B cell (primary cell): Measurements from ENCODE around the gene GAK.

Experiments used
- EZH2 ChIP-seq: IDR thresholded peaks from 2 replicates; pipeline ENCODE4 v1.6.1; 2012; ENCODE audit warnings: borderline replicate concordance, low read depth, mild to moderate bottlenecking, moderate library complexity, low read length; ENCODE audit not compliant: insufficient read depth, poor library complexity, severe bottlenecking
- TF ChIP-seq, protein P1 (sequence below): fragments of 200-600 bp; IDR thresholded peaks from one replicate; pipeline ENCODE4 v1.8.0; 2022; ENCODE audit warnings: antibody characterized with exemption, mild to moderate bottlenecking

- TF ChIP-seq, protein P1, sequence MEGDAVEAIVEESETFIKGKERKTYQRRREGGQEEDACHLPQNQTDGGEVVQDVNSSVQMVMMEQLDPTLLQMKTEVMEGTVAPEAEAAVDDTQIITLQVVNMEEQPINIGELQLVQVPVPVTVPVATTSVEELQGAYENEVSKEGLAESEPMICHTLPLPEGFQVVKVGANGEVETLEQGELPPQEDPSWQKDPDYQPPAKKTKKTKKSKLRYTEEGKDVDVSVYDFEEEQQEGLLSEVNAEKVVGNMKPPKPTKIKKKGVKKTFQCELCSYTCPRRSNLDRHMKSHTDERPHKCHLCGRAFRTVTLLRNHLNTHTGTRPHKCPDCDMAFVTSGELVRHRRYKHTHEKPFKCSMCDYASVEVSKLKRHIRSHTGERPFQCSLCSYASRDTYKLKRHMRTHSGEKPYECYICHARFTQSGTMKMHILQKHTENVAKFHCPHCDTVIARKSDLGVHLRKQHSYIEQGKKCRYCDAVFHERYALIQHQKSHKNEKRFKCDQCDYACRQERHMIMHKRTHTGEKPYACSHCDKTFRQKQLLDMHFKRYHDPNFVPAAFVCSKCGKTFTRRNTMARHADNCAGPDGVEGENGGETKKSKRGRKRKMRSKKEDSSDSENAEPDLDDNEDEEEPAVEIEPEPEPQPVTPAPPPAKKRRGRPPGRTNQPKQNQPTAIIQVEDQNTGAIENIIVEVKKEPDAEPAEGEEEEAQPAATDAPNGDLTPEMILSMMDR, result no peak
- no peak for TF ChIP-seq EZH2
Observed at GRCh38 chr4:968221-968620, 36.1 kb upstream of the GAK start.
